Epithelial cell of esophagus (primary cell): ENCODE measurements around the gene PPP1R9A.

Experiments
- DNase-seq: peaks from one replicate; pipeline ENCODE4 v3.0.0; 2010; ENCODE audit warnings: low read depth
- H3K4me3 ChIP-seq: 2 replicates; pipeline ENCODE4 v1.5.1; 2011; ENCODE audit warnings: mild to moderate bottlenecking, low read length, control low read depth
- CTCF ChIP-seq: IDR thresholded peaks from 2 replicates; pipeline ENCODE4 v1.5.1; 2011; ENCODE audit warnings: low read depth, mild to moderate bottlenecking, low read length, control low read depth, inconsistent platforms; ENCODE audit not compliant: insufficient read depth; ENCODE audit errors: missing control alignments

PPP1R9A gene

GRCh38 chr7:95240921-95241320 lies 333.5 kb downstream of the PPP1R9A start:
- DNase-seq: no peak
- TF ChIP-seq CTCF: no peak
- H3K4me3 ChIP-seq: no peak overlapping the region

GRCh38 chr7:95242266-95242665 lies 334.9 kb downstream of the PPP1R9A start:
- DNase-seq: no peak
- no peak for TF ChIP-seq CTCF
- no peak overlapping the region for H3K4me3 ChIP-seq

- TF ChIP-seq CTCF: no peak
- no peak overlapping the region for H3K4me3 ChIP-seq
These were observed 337.2 kb downstream of the PPP1R9A start for GRCh38 chr7:95244616-95245015.

GRCh38 chr7:95245828-95246500 lies 338.6 kb downstream of the PPP1R9A start:
- no peak for DNase-seq
- no peak overlapping the region for H3K4me3 ChIP-seq
- no peak for TF ChIP-seq CTCF

More at GRCh38 chr7:95244616-95245015, 337.2 kb downstream of the PPP1R9A start:
- no peak for DNase-seq

GRCh38 chr7:95246831-95247370 lies 339.5 kb downstream of the PPP1R9A start:
- no peak overlapping the region for H3K4me3 ChIP-seq
- peak; percentile 77 for DNase-seq

GRCh38 chr7:95250571-95250970 lies 343.2 kb downstream of the PPP1R9A start:
- TF ChIP-seq CTCF: no peak
- no peak overlapping the region for H3K4me3 ChIP-seq
- no peak for DNase-seq

More at GRCh38 chr7:95246831-95247370, 339.5 kb downstream of the PPP1R9A start:
- peak; percentile 78 for TF ChIP-seq CTCF

- H3K4me3 ChIP-seq: no peak overlapping the region
- TF ChIP-seq CTCF: no peak
- DNase-seq: no peak
These were observed 344.6 kb downstream of the PPP1R9A start for GRCh38 chr7:95251966-95252365.
